Retina (tissue), 1 donor: Measurements from ENCODE around the gene ST3GAL6.

Source experiments
- DNase-seq: peaks from one replicate; pipeline ENCODE4 v3.0.0-alpha.2; 2016

The ST3GAL6 gene

DNA sequence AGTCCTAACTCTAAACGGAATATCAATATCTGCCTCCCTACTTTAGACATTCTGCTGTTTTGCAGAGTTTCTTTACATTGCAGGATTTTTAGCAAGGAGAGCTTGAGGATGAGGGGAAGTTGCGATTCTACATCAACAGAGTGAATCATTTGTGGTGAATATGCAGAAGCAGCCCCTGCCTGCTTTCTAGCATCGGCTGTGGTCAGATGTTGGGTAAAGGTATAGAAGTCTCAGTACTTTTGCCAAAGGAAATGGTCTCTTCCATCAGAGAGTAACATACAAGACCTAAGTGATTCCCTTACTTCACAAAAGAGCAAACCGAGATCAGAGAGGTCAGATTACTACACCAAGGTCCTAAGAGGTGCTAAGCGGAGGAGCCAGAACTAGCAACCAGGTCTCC is 15.2 kb downstream of the ST3GAL6 start:
- DNase-seq, result no peak

DNA sequence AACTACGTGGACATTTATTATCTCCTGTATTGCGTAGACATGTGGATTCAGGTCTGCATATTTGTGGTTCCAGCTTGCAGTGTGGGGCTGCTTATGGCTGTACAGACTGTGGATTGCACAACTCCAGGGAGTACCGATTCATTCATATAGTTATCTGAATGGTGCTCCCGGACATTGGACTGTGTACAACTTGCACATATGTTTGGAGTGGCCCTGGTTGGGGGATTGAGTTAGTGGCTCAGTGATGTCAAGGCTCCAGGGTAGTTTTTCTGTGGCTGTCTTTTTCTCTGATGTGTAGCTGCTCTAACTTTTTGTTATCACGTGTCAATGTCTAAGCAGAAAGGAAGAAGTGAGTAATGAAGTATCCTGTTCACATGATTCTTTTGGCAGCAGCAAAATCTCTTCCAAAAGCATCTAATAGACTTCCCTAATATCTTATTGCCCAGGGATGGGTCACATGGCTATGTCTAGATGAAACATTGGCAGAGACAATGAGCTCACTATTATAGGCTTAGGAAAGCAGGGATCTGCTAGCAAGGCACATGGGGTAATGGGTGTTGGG is 15.8 kb downstream of the ST3GAL6 start:
- DNase-seq, result no peak

DNA sequence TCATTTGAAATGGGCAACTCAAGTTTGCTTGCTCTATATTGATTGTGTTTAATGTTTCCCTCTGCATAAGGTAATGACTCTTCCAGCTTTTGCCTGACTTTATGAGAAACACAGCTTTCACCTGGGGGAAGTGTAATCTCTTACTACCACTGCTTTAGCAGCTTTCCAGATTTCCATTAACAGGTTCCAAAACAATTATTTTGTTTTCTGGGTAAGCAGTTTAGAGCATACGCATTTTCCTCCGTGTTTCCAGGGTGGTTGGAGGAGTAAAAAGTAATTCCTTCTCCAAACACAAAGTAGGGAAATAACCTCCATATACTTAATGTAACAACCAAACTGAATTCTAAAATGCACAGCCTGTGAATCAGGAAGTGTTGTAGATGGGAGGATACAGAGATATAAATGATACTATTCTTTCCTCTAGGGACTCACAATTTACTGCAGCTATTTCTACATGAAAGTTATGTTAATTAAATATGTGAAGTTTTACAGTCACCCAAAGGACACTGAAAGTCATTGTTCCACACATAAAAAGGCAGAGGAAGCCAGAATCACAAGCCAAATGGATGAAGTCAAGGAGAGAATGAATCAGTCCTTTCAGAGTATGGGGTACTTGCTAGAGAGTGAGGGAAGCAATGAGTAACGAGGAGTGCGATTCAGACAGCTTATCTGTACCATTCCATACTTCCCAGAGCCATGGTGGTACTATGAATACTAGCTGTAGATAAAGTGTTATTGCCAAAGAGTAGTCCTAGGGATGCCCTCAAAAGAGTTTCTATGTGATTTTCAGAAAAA is 16.6 kb downstream of the ST3GAL6 start:
- DNase-seq, result no peak

DNA sequence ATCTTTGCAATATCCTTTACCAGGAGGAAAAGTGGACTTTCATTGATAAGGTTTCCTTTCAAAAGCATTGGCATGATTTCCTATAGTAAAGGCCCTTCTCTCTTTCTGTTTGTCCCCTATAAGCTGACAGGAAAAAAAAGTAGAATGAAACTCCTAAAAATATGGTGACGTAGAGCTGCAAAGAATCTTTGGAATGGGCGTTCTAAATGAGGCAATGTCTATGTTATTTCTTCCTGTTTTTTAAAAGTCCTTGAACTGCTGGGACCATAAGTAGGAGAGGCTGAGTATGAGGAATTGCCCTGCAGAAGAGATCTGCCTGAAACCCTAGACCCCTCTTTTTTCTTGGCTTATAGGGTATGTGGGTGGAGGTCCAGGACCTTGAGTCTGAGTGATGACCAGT is 17.2 kb downstream of the ST3GAL6 start:
- DNase-seq, result no peak

DNA sequence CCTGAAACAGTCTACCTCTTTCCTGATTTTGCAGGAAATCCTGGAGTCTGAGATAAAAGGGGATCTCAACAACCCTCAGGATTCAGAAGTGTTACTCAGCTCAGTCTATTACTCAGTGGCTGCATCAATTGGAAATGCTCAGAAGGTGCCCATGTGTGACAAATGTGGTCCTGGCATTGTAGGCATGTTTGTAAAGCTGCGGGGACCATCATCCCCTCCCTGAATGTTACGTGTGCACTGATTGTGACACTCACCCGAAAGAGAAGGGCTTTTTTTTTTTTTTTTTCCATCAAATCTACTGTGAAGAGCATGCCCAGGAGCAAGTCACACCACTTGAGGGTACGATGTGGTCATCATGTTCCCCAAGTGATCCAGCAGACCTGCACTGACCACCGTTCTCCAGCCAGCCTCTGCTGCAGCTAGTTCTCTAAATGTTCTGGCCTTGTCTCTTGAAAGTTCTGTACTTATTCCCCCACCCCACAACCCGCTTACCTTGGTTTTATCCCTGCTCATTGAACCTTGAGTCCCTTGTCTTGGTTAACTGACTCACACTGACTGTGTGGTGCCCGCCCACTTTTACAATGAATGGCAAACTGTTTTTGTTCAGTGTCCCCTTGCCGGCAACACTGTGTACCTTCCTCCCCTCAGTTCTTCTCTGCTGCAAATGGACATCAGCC is 19.8 kb downstream of the ST3GAL6 start:
- DNase-seq, result no peak

DNA sequence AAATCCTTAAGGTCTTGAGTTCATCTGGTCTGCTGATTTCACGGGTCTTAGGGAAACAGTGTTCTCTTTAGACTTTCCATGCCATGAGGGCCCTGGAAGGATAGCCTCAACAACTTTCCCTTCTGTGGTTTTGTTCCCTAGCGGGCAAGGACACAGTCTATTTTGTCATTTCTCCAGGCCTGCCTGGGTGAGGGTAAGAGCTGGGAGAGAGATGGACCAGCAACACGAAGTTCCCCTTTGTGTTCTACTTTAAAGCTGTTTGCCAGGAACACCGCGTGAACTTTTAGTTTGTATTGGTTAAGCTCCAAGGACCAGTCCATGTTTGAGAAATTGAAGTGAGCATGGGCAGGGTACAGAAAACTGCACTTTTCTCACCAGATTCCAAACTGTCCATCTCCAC is 20.9 kb downstream of the ST3GAL6 start:
- DNase-seq, result no peak

DNA sequence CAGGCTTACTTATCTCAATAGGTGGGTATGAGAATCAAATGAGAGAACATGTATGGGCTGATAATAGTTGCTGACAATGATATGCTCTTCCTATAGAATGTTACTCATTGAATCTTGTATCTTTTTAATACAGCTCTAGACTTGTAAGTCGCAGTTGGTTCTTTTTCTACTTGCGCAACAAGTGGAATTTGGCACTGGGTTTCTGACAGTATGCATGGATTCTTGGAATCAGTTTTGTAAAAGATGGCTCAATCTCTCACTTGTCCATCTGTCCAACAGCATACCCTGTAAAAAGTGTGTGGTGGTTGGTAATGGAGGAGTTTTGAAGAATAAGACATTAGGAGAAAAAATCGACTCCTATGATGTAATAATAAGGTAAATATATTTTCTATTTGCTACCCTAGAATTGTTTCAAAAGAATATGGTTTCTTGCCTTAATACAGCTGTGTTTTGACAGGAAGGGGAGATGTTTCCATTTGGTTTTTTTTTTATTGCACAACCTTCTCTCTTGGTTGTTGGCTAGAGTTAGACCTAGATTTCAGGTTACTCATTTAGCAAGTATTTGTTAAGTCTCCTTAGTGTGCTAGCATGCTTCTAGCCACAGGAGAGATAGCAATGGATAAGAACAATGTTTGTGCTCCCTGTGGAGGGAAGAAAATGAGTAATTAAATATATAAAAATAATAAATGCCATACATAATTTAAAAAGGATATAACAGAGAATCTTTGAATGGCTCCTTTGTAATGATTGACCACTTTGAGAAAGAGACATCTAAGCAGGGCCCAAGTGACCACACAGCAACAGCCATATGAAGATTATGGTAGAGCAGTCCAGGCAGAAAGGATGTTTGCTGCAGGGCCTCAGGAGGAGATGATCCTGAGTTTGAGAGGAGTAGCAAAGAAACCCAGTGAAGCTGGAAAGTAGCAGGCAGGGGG is 21.8 kb downstream of the ST3GAL6 start:
- no peak for DNase-seq

DNA sequence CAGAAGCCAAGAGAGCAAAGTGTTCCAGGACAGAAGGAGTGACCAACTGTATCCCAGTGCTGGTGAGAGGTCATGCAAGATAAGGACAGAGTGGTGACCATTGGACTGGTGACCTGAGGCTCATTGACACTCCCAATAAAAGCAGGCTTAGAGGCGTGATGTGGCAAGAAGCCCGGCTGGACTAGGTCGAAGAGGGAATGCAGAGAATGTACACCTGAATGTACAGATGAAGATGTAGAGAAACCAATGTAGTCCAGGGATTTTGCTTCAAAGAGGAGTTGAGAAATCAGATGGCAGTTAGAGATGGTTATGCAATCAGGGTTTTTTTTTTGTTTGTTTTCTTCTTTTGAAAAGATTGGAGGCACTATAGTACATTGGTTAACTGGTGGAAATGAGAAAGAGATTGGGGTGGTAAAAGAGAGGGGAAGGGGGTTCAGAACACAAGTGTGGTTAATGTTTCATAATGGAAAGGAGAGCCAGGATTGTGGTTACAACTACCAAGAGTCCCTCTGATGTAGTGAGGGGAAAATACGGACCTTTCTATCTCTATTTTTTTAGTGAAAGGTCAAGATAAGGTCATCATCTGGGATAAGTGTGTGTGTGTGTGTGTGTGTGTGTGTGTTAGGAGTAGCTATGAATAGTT is 23.3 kb downstream of the ST3GAL6 start:
- DNase-seq, result no peak

DNA sequence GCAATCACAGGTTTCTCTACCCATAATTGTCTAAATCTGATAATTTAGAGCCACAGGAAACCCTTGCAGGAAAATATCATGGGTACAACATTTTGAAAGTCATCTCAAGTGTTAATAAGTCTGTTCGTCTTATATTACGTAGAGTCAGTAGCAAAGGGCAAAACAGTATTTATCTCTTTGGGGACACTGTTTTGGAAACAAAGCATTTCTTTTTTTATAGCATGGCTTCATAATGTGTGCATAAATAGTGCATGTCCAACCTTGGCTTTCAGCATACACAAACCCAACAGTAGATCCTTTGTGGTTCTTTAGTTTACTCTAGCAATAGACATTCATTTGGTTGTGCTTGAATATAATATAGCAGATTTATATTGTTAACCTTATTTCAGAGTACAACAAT is 24.0 kb downstream of the ST3GAL6 start:
- no peak for DNase-seq

DNA sequence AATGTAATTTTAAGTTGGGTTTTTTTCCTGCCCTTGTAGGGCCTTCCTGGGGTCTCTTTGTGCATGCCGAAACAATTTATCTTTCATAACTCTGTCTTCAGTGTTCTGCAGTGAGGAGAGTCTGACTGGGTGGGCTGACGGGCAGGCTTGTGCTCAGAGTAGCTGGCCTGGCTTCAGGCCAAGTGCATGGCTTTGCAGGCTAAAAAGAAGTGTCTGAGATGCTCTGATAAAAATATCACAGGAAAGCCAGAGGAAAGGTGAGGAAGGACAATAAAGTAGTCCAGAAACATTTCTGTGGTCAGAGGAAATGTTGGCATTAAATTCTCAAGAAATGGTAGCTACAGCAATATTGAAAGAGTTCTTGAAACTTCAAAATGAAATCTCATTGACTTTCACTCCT is 25.5 kb downstream of the ST3GAL6 start:
- no peak for DNase-seq

DNA sequence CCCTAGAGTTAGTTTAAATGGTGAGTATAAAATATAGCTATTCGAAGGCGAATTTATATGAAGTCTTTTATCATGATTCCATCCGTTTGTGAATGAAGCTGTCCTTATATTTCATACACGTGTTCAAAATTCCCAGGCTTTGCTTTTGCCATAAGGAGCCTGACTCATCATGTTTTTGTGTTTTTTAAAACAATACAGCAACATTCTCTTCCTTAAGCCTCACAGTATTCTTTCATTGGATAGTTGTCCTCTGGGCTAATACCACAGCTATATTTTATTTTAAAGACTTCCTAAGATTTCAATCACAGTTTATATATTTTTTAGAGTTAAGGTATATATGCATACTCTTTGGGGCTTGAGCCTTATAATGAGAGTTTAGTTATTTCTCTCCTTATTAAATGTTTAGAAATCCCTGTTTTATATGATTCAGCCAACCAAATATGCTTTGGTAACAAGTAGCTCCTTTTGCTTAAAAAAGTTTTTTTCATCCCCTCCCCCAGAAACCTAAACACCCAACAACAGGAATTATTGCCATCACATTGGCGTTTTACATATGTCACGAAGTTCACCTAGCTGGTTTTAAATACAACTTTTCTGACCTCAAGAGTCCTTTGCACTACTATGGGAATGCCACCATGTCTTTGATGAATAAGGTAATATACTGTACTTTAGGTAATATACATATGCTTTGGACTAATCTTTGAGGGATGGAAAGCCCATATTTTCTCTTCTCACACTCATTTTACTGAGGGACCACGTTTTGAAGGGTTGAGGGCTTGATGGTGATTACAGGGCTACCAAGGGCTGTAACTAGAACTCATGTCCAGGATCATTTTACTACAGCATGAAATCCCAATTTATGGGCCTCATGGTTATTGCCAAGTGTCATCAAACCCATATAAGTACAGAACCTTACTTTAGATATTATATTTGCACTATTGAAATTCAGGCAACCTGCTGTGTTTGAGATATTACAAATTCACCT is 28.5 kb downstream of the ST3GAL6 start:
- no peak for DNase-seq

DNA sequence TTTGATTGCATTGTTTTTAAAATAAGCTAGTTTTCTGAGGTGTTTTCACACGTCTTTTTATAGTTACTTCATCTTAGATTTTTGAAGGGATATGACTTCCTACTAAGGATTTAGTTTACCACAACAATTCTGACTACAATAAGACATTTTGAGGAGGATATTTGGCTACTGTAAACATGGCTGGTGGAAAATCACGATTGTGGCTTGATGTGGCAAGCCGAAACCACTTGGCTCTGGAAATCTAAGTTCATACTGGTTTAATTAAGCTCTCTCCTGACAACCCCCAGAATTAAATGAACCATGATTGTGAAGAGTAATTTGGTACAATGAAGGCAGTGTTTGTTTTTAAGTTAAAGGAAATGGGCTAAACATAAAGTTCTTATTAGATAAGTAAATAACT is 30.8 kb downstream of the ST3GAL6 start:
- no peak for DNase-seq

DNA sequence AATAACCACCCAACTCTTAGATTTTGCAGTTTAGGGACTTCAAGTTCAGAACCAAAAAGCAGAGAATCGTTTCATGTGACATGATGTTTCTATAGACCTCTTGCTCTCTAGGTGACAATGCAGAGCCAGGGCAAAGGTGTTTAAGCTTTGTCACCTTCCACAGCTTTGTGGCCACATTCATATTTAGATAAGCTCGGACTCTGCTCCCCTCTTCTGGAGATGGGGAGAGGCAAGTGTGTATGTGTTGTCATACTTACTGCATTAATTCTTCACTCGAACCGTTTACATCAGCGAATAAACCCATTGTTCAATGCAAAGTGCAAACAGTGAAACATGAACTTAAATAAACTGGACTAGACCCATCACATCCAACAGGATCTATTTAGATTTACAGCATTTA is 33.2 kb downstream of the ST3GAL6 start:
- no peak for DNase-seq

DNA sequence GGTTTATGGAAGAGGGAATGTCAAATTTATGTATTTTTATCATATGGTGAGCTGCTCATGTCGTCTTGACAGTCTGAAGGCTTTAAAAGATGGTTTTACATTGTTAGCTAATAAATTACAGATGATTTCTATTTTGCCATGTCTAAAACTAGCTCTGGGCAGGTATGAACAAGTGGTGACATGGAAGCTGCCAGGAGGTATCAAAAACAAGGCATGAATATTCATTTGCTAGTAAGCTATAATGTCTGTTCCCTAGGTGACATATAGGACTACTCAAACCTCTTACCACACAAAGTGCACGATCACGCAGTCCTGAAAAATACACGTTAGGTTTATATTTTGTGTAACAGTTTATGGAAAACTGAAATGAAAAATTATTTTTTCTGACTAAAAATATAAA is 34.8 kb downstream of the ST3GAL6 start:
- no peak for DNase-seq

DNA sequence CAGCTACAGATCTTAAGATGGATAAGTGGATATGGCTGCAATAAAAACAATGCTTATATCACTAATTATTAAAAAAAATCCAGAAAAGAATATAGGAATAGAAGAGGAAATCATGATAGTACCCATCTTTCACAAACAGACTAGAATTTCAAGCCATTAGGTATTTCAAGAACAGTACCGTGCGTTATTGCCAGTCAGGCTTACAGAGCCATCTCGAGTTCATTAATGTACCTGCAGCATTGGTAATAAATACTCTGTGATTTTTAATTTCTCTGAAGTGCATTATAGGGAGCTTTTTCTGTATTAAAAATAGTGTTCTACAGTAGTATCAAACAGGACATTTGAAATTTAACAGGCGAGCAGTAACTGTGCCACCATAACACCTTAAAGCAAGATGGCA is 35.7 kb downstream of the ST3GAL6 start:
- no peak for DNase-seq

DNA sequence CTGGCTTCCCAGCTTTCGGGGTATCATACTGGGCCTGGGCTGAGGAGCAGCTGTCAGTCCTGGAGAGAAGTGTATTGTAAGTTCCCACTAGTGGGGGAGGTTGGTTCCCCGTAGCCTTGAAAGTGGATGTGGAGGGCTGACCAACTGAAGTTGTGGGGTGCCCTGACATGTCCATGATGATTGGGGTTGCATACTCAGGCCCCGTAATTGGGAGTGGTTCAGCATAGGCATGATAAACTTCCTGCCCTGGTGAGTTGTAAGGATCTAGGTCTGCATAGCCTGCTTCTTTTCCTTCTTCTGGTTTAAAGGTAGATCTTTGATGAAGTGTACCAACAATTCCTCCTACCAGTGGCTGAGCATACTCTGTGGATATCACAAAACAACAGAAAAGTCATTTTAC is 36.3 kb downstream of the ST3GAL6 start:
- no peak for DNase-seq

DNA sequence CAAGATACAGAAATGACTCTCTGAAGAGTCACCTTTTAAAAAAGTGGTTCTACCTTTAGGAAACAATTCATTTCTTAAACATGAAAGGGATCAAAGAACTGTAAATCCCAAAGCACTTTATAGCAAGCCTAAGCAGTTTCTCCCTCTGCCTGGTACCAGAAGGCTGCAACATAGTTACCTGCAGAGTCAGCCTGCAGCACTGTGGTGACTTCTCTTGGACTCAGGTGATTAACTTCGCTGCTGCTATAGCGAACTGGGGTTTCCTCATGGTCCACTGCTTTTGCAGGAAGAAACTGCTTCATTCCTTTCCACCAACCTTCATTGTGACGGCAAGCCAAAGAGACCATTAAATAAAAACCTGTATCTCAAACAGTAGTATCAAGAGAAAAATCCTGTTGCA is 37.3 kb downstream of the ST3GAL6 start:
- DNase-seq, result no peak

DNA sequence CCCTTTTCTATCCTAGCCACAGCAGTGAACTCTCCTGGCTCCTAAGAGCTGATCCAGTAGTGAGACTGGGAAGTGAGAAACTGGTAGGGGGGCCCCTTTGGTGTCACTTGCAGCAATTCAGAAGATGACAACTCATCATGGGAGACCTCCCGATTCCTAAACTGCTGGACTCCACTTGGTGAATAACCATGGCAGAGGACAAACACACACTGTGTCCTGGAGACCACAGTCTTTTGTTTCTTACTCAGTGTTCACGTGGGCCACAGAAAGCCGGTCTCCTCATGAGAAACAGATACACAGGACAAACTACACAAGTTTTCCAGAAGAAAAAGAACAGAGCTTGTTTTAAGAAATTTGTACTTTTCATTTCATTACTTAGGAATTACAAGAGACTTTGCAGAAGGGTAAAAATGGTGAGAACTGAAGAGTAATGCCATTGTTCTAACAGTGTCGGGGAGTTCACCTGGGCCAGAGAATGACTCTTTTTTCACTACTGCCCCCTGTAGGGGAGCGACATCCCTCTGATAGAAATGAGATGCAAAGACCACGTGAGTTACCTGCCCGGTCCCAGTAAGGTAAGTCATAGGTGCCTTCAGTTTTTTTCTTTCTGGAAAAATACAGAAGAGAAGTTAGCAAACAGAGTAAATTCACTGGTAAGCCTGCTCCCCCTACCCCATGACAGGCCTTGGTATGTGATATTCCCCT is 38.1 kb downstream of the ST3GAL6 start:
- DNase-seq, result no peak

DNA sequence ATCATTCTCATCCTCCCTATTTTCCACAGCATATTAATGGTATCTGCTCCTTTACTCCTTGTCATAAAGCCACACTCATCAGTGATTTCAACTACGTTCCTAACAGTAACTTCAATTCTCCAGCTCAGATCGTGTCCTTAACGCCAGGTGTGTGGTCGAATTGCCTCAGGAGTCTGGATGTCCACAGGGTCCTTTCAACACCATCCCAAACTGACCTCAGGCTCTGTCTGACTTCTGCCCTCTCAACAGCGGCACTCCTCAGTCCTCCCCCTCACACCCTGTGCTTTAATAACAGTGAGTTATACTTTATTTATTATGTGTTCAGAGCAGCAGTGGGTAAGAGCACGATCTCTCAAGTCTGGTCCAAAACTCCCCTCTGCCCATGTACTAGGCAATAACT is 42.4 kb downstream of the ST3GAL6 start:
- DNase-seq, result no peak

DNA sequence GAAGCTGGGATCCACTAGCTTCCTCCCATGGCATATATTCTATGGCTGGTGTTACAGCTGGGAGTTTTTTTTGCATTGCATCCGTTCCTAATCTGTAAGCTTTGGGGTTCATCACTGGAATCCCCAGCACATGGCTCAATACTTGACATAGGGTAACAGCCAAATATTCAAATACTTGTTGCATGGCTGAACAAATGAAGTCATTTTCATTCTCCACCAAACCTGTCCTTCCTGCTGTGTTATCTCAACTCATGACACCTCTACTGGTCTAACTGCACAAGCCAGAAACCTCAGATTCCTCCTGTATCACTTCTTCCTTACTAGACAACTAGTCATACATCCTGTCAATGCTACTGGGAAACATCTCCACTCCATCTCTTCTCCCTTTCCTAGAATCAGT is 43.4 kb downstream of the ST3GAL6 start:
- DNase-seq, result no peak

DNA sequence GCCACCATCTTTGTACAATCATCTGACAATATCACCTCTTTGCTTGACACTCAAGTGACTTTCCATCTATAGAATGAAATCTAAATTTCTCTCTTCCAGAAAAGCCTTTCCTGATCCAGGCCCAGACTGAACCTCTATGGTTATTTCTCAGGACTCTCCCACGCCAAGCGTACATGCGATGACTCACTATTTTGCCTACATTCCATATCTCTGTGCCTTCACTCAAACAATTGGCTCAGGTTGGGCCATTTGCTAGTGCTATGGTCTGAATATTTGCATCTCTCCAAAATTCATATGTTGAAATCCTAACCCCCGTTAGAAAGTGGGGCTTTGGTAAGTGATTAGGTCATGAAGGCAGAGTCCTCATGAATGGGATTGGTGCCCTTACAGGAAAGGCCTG is 43.9 kb downstream of the ST3GAL6 start:
- DNase-seq, result no peak
